Fibroblast of skin of right biceps (primary cell): ENCODE measurements around the gene INHBB.

Experiments used
- DNase-seq: peaks from one replicate; pipeline ENCODE4 v3.0.0-alpha.2; 2013

Gene INHBB

DNA sequence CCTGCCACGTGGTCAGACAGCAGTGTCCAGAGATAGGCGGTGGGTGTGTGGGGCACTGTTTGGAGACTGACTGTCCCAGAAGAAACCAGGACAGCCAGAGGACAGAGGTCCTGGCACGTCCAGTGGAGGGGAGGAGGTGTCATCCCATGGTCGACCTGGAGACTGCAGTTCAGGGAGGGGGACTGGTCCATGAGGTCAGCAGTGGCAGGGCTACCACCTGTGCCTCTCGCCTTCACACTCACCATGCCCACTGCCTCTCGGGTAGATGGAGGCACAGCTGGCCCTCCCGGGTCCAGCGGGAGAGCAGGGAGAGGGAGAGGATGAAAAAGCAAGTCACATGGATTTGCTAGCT is 53.9 kb downstream of the INHBB start:
- DNase-seq = no peak

DNA sequence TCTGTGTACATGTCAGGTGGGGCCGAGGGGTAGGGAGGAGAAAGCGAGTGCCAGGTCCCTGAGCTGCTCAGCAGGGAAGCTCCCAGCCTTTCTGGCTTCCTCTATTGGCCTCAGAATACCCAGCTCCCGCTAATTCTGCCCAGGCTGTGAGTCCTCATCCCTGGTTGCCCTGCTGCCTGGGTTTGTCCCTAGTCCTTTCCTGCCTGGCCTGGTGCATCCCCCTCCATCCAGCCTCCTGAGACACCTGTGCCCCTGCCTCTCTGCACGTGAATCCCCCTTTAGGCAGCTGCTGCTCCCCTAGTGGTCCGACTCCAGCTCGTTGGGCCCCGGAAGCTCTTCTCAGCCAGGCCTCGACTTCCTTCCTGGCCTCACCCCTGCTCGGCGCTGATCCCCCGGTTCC is 54.6 kb downstream of the INHBB start:
- DNase-seq = no peak
